Subcutaneous abdominal adipose tissue (tissue), 5 donors: Measurements from ENCODE around the gene ZNF280C.

Experiments used
- H3K27ac ChIP-seq: one replicate; pipeline ENCODE4 v1.7.0; 2013; ENCODE audit warnings: low read depth, mild to moderate bottlenecking, inconsistent platforms, low read length, moderate library complexity
- H3K27me3 ChIP-seq, 5 donors: one replicate each; pipeline ENCODE4 v1.7.0; 2013; ENCODE audit warnings: low read length in 5 of 5, inconsistent platforms in 1 of 5; ENCODE audit not compliant: control insufficient read depth in 5 of 5, insufficient read depth in 4 of 5
- H3K36me3 ChIP-seq, 5 donors: one replicate each; pipeline ENCODE4 v1.7.0; 2013; ENCODE audit warnings: low read length in 5 of 5; ENCODE audit not compliant: control insufficient read depth in 5 of 5, insufficient read depth in 5 of 5
- H3K4me1 ChIP-seq, 5 donors: one replicate each; pipeline ENCODE4 v1.7.0; 2013; ENCODE audit warnings: low read length in 5 of 5, mild to moderate bottlenecking in 3 of 5, moderate library complexity in 1 of 5; ENCODE audit not compliant: control insufficient read depth in 5 of 5, insufficient read depth in 5 of 5
- H3K4me3 ChIP-seq, 5 donors: one replicate each; pipeline ENCODE4 v1.7.0; 2013; ENCODE audit warnings: low read length in 5 of 5, low read depth in 1 of 5
- H3K9ac ChIP-seq, 5 donors: one replicate each; pipeline ENCODE4 v1.7.0; 2013; ENCODE audit warnings: low read length in 5 of 5, mild to moderate bottlenecking in 4 of 5, moderate library complexity in 3 of 5
- H3K9me3 ChIP-seq, 5 donors: one replicate each; pipeline ENCODE4 v1.7.0; 2013; ENCODE audit warnings: low read length in 5 of 5; ENCODE audit not compliant: control insufficient read depth in 5 of 5
- donor health status: healthy.
- donor health status: healthy.
- donor health status: healthy.
- donor health status: healthy.
- donor health status: healthy.

Gene ZNF280C

GRCh38 chrX:130184857-130185256 lies 83.8 kb downstream of the ZNF280C start:
- Histone ChIP-seq H3K9me3 (no peaks in the 10 kb centered on the region), H3K27ac (no peak overlapping the region), H3K9ac (no peak overlapping the region), H3K4me3 (no peak overlapping the region), H3K27me3 (peaks cover 0 to 7% (median 2%) of the 10 kb centered on the region in 5 donors), H3K4me1 (no peaks in the 10 kb centered on the region), H3K36me3 (no peaks in the 10 kb centered on the region)

- no peaks in the 10 kb centered on the region for H3K4me1 ChIP-seq
- H3K36me3 ChIP-seq = no peaks in the 10 kb centered on the region
- H3K27me3 ChIP-seq = peaks cover 0 to 8% (median 2%) of the 10 kb centered on the region in 5 donors
- H3K9me3 ChIP-seq = no peaks in the 10 kb centered on the region
- no peak overlapping the region for H3K4me3 ChIP-seq
- no peak overlapping the region for H3K27ac ChIP-seq
- no peak overlapping the region for H3K9ac ChIP-seq
Measured at GRCh38 chrX:130184168-130184567, 84.5 kb downstream of the ZNF280C start.

GRCh38 chrX:130179579-130180215 lies 89.0 kb downstream of the ZNF280C start:
- Histone ChIP-seq H3K9me3 (no peaks in the 10 kb centered on the region), H3K4me1 (peaks cover 0 to 1% (median 0%) of the 10 kb centered on the region in 5 donors), H3K36me3 (no peaks in the 10 kb centered on the region), H3K9ac (no peak overlapping the region), H3K4me3 (no peak overlapping the region), H3K27me3 (peaks cover 0 to 9% (median 2%) of the 10 kb centered on the region in 5 donors), H3K27ac (no peak overlapping the region)

GRCh38 chrX:130179170-130179569 lies 89.5 kb downstream of the ZNF280C start:
- Histone ChIP-seq H3K36me3 (no peaks in the 10 kb centered on the region), H3K4me3 (no peak overlapping the region), H3K9ac (no peak overlapping the region), H3K27me3 (peaks cover 0 to 9% (median under 1%) of the 10 kb centered on the region in 5 donors), H3K27ac (no peak overlapping the region), H3K4me1 (peaks cover 0 to 6% (median 5%) of the 10 kb centered on the region in 5 donors), H3K9me3 (no peaks in the 10 kb centered on the region)

- H3K27ac ChIP-seq = no peak overlapping the region
- peaks cover 2 to 19% (median 9%) of the 10 kb centered on the region in 5 donors for H3K4me1 ChIP-seq
- H3K27me3 ChIP-seq = peaks cover 4 to 18% (median 7%) of the 10 kb centered on the region in 5 donors
- H3K36me3 ChIP-seq = no peaks in the 10 kb centered on the region
- H3K4me3 ChIP-seq = no peak overlapping the region
- H3K9ac ChIP-seq = no peak overlapping the region
- H3K9me3 ChIP-seq = no peaks in the 10 kb centered on the region
Measured at GRCh38 chrX:130176942-130177341, 91.8 kb downstream of the ZNF280C start.

- Histone ChIP-seq H3K27me3 (peaks cover 6 to 18% (median 11%) of the 10 kb centered on the region in 5 donors), H3K9ac (no peak overlapping the region)
Measured at GRCh38 chrX:130176354-130176776, 92.3 kb downstream of the ZNF280C start.

GRCh38 chrX:130174937-130175336 lies 93.8 kb downstream of the ZNF280C start:
- Histone ChIP-seq H3K9me3 (no peaks in the 10 kb centered on the region), H3K27me3 (peaks cover 6 to 23% (median 15%) of the 10 kb centered on the region in 5 donors), H3K4me3 (no peak overlapping the region), H3K36me3 (no peaks in the 10 kb centered on the region), H3K4me1 (peaks cover 2 to 28% (median 22%) of the 10 kb centered on the region in 5 donors), H3K9ac (no peak overlapping the region), H3K27ac (peak overlapping the region; percentile 22)

More at GRCh38 chrX:130176354-130176776, 92.3 kb downstream of the ZNF280C start:
- no peak overlapping the region for H3K27ac ChIP-seq
- H3K36me3 ChIP-seq = no peaks in the 10 kb centered on the region
- H3K4me3 ChIP-seq = no peak overlapping the region
- H3K9me3 ChIP-seq = no peaks in the 10 kb centered on the region
- peaks cover 2 to 22% (median 15%) of the 10 kb centered on the region in 5 donors for H3K4me1 ChIP-seq

GRCh38 chrX:130174045-130174704 lies 94.5 kb downstream of the ZNF280C start:
- Histone ChIP-seq H3K27ac (peak overlapping the region; percentile 81), H3K4me1 (peaks cover 2 to 28% (median 22%) of the 10 kb centered on the region in 5 donors), H3K9ac (no peak overlapping the region), H3K27me3 (peaks cover 6 to 19% (median 15%) of the 10 kb centered on the region in 5 donors), H3K9me3 (no peaks in the 10 kb centered on the region), H3K36me3 (no peaks in the 10 kb centered on the region), H3K4me3 (no peak overlapping the region)

- Histone ChIP-seq H3K4me1 (peaks cover 2 to 28% (median 22%) of the 10 kb centered on the region in 5 donors), H3K27ac (peak overlapping the region; percentile 81), H3K9me3 (no peaks in the 10 kb centered on the region), H3K27me3 (peaks cover 6 to 19% (median 15%) of the 10 kb centered on the region in 5 donors), H3K36me3 (no peaks in the 10 kb centered on the region), H3K4me3 (no peak overlapping the region), H3K9ac (peak overlapping the region in 1 of 5 donors; percentile 44)
Measured at GRCh38 chrX:130173190-130173895, 95.4 kb downstream of the ZNF280C start.
